Activated naive CD4-positive, alpha-beta T cell treated with anti-CD3 and anti-CD28 coated beads, Interleukin-2, amount 50 U/mL, for 72 hours (primary cell): ENCODE data around the gene PRKN. TPM values are rescaled to one million over a fixed set of nuclear protein-coding genes. Genes with fewer than 3 reads are reported as not detected.

ENCODE experiments used
- ATAC-seq, 2 donors: fragments of 150-1000 bp; cut with Tn5 transposase; 2 replicates each; pipeline ENCODE4 v1.10.0; 2021; ENCODE audit warnings: mild to moderate bottlenecking in 2 of 2, moderate library complexity in 2 of 2
- DNase-seq, 2 donors: peaks; one replicate each; pipeline ENCODE4 v3.0.0; 2021 to 2022; ENCODE audit warnings: low spot score in 2 of 2
- H3K27ac Mint-ChIP-seq, 2 donors: one replicate each; pipeline ENCODE4 v1.8.0; 2022; ENCODE audit warnings: mild to moderate bottlenecking in 2 of 2, mixed read lengths in 2 of 2
- H3K36me3 Mint-ChIP-seq, 2 donors: one replicate each; pipeline ENCODE4 v1.8.0; 2022; ENCODE audit warnings: mixed read lengths in 2 of 2
- H3K9me3 Mint-ChIP-seq, 2 donors: one replicate each; pipeline ENCODE4 v1.8.0; 2022; ENCODE audit warnings: mixed read lengths in 2 of 2
- total RNA-seq, 2 donors: library from RNA; stranded (reverse); gene quantifications; one replicate each; pipeline ENCODE4 v1.2.3, GENCODE V29; 2022

PRKN gene
- total RNA-seq, 2 donors from 2014 or later, result 0.57 to 4.1 TPM

GRCh38 chr6:161413355-161413771, 1314.2 kb downstream of the PRKN start:
- DNase-seq (no peak), ATAC-seq (no peak)
- no peaks in the 10 kb centered on the region for H3K9me3 Mint-ChIP-seq
- no peak overlapping the region for H3K27ac Mint-ChIP-seq
- H3K36me3 Mint-ChIP-seq, result no peaks in the 10 kb centered on the region

GRCh38 chr6:161412795-161413194, 1314.8 kb downstream of the PRKN start:
- Mint-ChIP-seq H3K36me3 (no peaks in the 10 kb centered on the region), H3K9me3 (no peaks in the 10 kb centered on the region), H3K27ac (no peak overlapping the region)
- DNase-seq, result no peak
- no peak for ATAC-seq

GRCh38 chr6:161411265-161411944, 1316.2 kb downstream of the PRKN start:
- DNase-seq (no peak), ATAC-seq (peak in 1 of 2 donors; percentile 34)
- H3K9me3 Mint-ChIP-seq, result no peaks in the 10 kb centered on the region
- H3K27ac Mint-ChIP-seq, result no peak overlapping the region
- no peaks in the 10 kb centered on the region for H3K36me3 Mint-ChIP-seq

GRCh38 chr6:161410736-161411135, 1316.8 kb downstream of the PRKN start:
- H3K9me3 Mint-ChIP-seq, result no peaks in the 10 kb centered on the region
- no peaks in the 10 kb centered on the region for H3K36me3 Mint-ChIP-seq
- H3K27ac Mint-ChIP-seq, result no peak overlapping the region
- DNase-seq (no peak), ATAC-seq (no peak)

- H3K9me3 Mint-ChIP-seq, result no peaks in the 10 kb centered on the region
- H3K36me3 Mint-ChIP-seq, result no peaks in the 10 kb centered on the region
- DNase-seq, result no peak
- H3K27ac Mint-ChIP-seq, result no peak overlapping the region
- ATAC-seq, result no peak
Observed at GRCh38 chr6:161410076-161410475, 1317.5 kb downstream of the PRKN start.

GRCh38 chr6:161409353-161409752, 1318.2 kb downstream of the PRKN start:
- H3K9me3 Mint-ChIP-seq, result no peaks in the 10 kb centered on the region
- DNase-seq (no peak), ATAC-seq (no peak)
- no peaks in the 10 kb centered on the region for H3K36me3 Mint-ChIP-seq
- H3K27ac Mint-ChIP-seq, result no peak overlapping the region

GRCh38 chr6:161408041-161408440, 1319.5 kb downstream of the PRKN start:
- DNase-seq (no peak), ATAC-seq (no peak)
- H3K36me3 Mint-ChIP-seq, result no peaks in the 10 kb centered on the region
- no peaks in the 10 kb centered on the region for H3K9me3 Mint-ChIP-seq
- H3K27ac Mint-ChIP-seq, result no peak overlapping the region

GRCh38 chr6:161407581-161407980, 1320.0 kb downstream of the PRKN start:
- Mint-ChIP-seq H3K36me3 (no peaks in the 10 kb centered on the region), H3K27ac (no peak overlapping the region), H3K9me3 (no peaks in the 10 kb centered on the region)
- DNase-seq (no peak), ATAC-seq (no peak)

- Mint-ChIP-seq H3K9me3 (no peaks in the 10 kb centered on the region), H3K27ac (no peak overlapping the region), H3K36me3 (no peaks in the 10 kb centered on the region)
- ATAC-seq, result no peak
- DNase-seq, result no peak
Observed at GRCh38 chr6:161407115-161407514, 1320.5 kb downstream of the PRKN start.

- Mint-ChIP-seq H3K9me3 (no peaks in the 10 kb centered on the region), H3K36me3 (no peaks in the 10 kb centered on the region), H3K27ac (no peak overlapping the region)
- ATAC-seq (no peak), DNase-seq (no peak)
Observed at GRCh38 chr6:161406646-161407045, 1320.9 kb downstream of the PRKN start.

- H3K27ac Mint-ChIP-seq, result no peak overlapping the region
- ATAC-seq (no peak), DNase-seq (no peak)
- H3K9me3 Mint-ChIP-seq, result no peaks in the 10 kb centered on the region
- no peaks in the 10 kb centered on the region for H3K36me3 Mint-ChIP-seq
Observed at GRCh38 chr6:161405418-161405817, 1322.1 kb downstream of the PRKN start.

GRCh38 chr6:161403717-161404116, 1323.8 kb downstream of the PRKN start:
- no peaks in the 10 kb centered on the region for H3K36me3 Mint-ChIP-seq
- no peak for DNase-seq
- no peak overlapping the region for H3K27ac Mint-ChIP-seq
- H3K9me3 Mint-ChIP-seq, result no peaks in the 10 kb centered on the region
- ATAC-seq, result no peak

GRCh38 chr6:161401587-161402309, 1325.8 kb downstream of the PRKN start:
- H3K9me3 Mint-ChIP-seq, result no peaks in the 10 kb centered on the region
- H3K36me3 Mint-ChIP-seq, result no peaks in the 10 kb centered on the region
- DNase-seq, result no peak
- no peak overlapping the region for H3K27ac Mint-ChIP-seq
- ATAC-seq, result no peak

- Mint-ChIP-seq H3K36me3 (no peaks in the 10 kb centered on the region), H3K27ac (no peak overlapping the region), H3K9me3 (no peaks in the 10 kb centered on the region)
- DNase-seq (no peak), ATAC-seq (no peak)
Observed at GRCh38 chr6:161400671-161401070, 1326.9 kb downstream of the PRKN start.

GRCh38 chr6:161396539-161396938, 1331.0 kb downstream of the PRKN start:
- ATAC-seq (no peak), DNase-seq (no peak)
- H3K36me3 Mint-ChIP-seq, result no peaks in the 10 kb centered on the region
- no peak overlapping the region for H3K27ac Mint-ChIP-seq
- no peaks in the 10 kb centered on the region for H3K9me3 Mint-ChIP-seq

- Mint-ChIP-seq H3K9me3 (no peaks in the 10 kb centered on the region), H3K27ac (no peak overlapping the region), H3K36me3 (no peaks in the 10 kb centered on the region)
- no peak for DNase-seq
- ATAC-seq, result no peak
Observed at GRCh38 chr6:161395716-161396231, 1331.8 kb downstream of the PRKN start.

GRCh38 chr6:161394437-161394836, 1333.1 kb downstream of the PRKN start:
- DNase-seq (no peak), ATAC-seq (peak in 1 of 2 donors; percentile 48)
- Mint-ChIP-seq H3K27ac (no peak overlapping the region), H3K9me3 (no peaks in the 10 kb centered on the region), H3K36me3 (no peaks in the 10 kb centered on the region)
